GM18861 (cell line): ENCODE data around the gene WDR43.

Source experiments
- ATAC-seq: cut with Tn5 transposase; IDR thresholded peaks from one replicate; pipeline ENCODE4 v1.9.1; 2021; ENCODE audit not compliant: unreplicated experiment

Gene WDR43

GRCh38 chr2:28909655-28910353 is 15.3 kb downstream of the WDR43 start:
- ATAC-seq = no peak

DNA sequence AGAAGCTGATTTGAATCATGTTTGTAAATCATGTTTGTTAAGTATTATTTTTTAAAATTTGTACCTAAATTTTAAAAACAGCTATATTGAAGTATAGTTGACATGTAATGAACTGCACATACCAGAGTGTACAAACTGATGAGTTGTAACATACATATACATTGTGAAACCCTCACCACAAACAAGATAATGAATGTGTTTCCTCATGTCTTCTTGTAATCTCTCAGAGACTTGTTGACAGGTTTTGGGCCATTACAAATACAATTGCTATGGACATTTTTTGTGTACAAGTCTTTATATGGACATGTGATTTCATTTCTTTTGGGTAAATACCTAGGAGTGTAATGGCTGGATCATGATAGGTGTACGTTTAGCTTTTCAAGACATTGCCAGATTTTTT is 21.5 kb downstream of the WDR43 start:
- ATAC-seq = no peak

GRCh38 chr2:28926847-28927246 is 32.4 kb downstream of the WDR43 start:
- ATAC-seq = no peak

- ATAC-seq = no peak
These were observed 33.0 kb downstream of the WDR43 start for GRCh38 chr2:28927469-28927868.

- ATAC-seq = no peak
These were observed 33.4 kb downstream of the WDR43 start for GRCh38 chr2:28927878-28928277.

- no peak for ATAC-seq
These were observed 35.1 kb downstream of the WDR43 start for GRCh38 chr2:28929581-28929980.

DNA sequence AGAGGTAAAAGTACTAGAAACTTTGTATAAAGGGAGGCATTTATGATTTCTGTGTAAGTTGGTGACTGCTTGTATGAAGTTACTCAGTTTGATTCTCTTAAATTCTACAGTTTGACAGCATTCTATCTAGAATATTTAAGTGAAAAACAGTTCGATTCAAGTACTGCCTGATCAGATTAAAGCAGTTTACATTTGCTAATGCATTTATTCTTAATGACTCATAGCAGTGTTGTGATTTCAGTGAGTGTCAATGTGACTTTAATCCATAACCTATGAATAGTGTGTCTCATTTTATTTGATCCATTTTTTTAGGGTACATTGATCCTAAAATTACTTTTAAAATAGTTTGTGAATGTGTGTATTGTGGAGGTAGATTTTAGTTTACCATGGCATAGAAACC is 35.7 kb downstream of the WDR43 start:
- no peak for ATAC-seq

- no peak for ATAC-seq
These were observed 40.3 kb downstream of the WDR43 start for GRCh38 chr2:28934769-28935168.

DNA sequence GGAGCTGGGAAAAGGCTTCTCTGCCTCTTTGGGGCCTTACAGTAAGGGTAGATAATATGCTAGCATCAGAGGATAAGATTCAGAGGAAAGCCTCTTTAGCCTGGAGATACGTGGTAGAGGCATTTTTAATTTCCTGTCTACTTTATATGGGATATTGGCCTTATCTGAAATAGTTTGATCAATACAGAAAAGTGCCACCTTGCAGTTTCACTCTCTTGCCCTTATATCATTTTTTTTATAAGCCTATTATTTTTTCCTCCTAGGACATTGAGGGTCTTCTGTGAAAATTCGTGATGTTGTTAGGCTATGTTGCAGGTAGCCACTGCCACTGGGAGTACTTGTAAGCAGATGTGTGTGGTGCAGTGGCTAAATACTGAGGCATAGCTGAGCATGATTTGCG is 46.5 kb downstream of the WDR43 start:
- ATAC-seq = no peak

DNA sequence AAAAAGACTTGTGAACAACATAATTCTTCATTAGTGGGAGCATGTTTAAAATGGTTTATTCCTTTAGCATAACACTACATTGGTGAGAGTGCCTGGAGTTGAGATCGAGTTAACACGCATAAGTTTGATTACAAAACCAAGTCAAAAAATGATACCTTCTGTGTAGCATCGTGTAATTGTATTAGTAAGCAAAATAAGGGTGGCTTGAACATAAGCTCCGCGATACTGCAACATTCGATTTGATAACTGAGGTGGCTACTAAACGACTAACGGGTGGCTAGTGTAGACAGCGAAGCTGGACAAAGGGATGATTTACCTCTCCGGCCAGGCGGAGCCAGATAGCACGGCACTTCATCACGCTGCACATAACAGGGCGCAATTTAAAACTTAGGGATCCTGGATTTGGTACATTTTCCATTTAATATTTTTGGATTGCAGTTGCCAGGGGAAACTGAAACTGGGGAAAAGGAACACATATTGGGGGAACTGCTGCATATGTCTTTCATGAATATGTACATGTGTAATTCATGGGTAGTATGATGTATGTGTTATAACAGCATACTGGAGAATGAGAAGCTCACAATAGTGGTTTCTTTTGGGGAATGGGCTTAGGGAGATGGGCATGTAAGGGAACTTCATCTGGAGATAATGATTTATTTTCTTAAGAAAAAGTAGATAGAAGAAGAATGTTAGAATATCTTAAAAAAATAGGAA is 50.2 kb downstream of the WDR43 start:
- ATAC-seq = no peak

GRCh38 chr2:28948160-28948559 is 53.7 kb downstream of the WDR43 start:
- ATAC-seq = no peak

- ATAC-seq = no peak
These were observed 54.7 kb downstream of the WDR43 start for GRCh38 chr2:28949190-28949589.

GRCh38 chr2:28949617-28950305 is 55.3 kb downstream of the WDR43 start:
- no peak for ATAC-seq

DNA sequence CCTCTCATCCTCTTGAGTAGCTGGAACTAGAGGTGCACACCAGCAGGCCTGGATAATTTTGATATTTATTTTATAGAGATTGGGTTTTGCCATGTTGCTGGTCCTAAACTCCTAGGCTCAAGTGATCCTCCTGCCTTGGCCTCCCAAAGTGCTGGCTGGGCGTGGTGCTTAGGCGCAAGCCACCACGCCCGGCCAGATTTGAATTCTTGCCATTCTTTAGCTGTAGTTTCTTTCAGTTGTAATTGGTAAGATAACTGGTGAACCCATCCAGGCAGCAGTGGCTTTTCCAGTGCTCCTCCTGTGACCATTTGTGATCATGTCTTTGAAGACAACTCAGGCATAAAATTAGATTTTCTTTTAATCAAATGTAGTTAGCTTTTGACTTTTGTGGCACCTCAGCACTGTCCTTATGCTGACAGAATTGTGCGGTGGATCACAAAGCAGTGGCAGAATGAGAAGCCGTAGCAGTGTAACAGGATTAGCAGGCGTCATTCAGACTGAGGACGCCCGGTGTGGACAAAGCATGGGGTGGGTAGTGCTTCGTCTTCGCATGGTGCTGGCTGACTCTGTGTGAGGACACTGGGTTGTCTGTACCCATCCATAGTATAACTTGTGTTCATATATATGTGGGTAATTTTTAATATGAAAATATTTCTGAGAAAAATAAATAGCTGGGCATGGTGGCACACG is 56.6 kb downstream of the WDR43 start:
- ATAC-seq = no peak

DNA sequence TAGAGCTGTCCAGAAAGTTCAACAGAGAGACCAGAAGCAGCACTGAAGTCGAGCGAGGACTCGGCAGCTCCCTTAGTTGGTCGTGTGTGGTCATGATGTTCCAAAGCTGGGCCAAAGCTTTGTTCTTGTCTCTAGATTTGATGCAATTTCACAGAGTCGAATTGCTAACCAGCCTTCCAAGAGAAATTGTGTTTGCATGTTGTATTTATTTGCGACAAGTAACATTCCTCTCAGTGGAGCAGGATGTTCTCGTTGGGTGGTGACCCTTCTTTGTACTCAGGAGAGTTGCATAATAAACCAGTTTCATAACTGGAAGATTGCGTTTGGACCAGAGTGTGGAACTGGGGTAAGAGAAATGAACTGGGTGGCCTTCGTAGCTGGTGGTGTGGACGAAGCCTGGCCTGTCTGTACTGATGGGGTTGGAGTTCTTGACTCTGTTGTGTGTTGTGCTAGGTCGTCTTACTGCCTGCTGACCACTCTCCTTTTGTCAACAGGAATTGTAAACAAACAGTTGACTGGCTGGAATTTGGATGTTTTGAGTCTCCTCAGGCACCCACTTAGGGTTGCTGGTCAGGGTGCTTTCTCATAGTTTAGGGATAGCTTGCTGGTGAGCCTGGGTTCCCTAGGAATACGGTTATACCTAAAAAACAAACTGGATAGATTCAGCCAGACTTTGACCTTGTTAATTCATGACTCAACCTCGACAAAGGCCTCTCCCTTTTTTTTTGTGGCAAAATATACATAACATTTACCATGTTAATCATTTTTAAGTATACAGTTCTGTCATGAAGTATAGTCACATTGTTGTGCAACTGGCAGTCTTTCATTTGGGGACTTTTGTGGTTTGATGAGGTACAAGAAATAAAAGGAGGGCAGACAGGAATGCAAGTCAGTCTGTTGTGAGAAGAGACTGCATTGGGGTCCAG is 57.7 kb downstream of the WDR43 start:
- no peak for ATAC-seq

GRCh38 chr2:28952836-28953211 is 58.4 kb downstream of the WDR43 start:
- no peak for ATAC-seq

DNA sequence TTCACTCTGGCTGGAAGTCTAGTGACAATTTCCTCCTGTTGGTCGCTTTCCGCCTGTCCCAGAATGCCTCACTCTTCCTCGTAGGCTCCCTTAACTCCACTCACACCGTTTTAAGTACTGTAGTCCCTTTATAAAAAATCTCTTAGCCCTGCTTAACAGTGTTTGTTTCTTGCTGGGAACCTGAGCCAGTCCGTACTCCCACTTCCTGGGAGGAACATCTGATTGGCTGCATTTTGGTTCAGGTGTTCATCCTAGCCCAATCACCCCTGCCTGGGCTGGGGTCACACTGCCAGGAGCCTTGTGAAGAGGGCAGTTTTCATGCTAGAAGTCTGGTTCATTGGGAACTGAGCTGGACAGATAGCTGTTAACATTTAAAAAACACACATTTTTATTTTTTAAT is 61.0 kb downstream of the WDR43 start:
- no peak for ATAC-seq

DNA sequence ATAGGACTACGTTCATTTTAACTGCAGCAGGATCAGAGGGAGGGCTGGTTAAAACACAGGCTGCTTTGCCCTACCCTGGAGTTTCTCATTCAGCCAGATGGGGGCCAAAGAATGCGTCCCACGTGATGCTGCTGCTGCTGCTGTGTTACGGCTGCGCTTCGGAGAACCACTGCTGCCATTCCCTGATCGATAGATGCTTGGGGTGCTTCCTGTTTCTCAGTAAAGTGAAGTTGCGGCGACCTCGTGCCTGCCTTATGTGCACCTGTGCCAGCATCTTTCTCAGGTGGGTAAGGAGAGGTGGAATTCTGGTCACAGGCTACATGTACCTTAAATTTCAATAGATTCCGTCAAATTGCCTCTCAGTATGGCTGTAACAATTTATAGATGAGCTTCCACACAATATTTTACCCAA is 62.0 kb downstream of the WDR43 start:
- no peak for ATAC-seq

GRCh38 chr2:28956890-28957289 is 62.4 kb downstream of the WDR43 start:
- ATAC-seq = no peak

DNA sequence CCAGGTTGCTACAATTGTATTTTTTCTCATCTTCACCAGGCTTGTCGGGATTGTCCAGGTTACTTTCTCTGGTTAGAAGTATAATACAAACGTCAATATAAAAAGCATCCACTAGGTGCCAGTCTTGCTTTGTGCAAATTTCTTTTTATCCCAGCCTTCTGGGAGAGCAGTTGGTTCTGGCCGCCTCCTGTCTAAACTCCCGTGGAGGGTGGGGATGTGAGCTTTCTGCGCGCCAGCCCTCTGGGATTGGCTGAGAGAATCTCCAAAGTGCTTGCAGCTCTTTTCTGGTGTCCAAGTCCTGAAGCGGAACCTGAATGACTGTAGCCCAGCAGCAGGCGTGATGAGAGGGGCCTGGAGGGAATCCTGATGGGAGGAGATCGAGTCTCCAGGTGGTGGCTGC is 64.2 kb downstream of the WDR43 start:
- ATAC-seq = peak; percentile 45

- no peak for ATAC-seq
These were observed 65.9 kb downstream of the WDR43 start for GRCh38 chr2:28960401-28960800.
